GM18519 (cell line): ENCODE results near the gene IL20RA.

Source experiments
- ATAC-seq: cut with Tn5 transposase; IDR thresholded peaks from one replicate; pipeline ENCODE4 v1.9.1; 2021; ENCODE audit warnings: mild to moderate bottlenecking, moderate library complexity; ENCODE audit not compliant: unreplicated experiment, low FRiP score

Gene IL20RA

GRCh38 chr6:136950436-136951126, 94.2 kb downstream of the IL20RA start:
- no peak for ATAC-seq
